GM12891 (cell line): ENCODE results near the gene METTL24.
"Not testable (repeated sequence)": the region's sequence is repeated elsewhere in the genome, so short reads cannot be mapped to it uniquely, and the experiment has no call there.

Experiments
- DNase-seq: peaks from one replicate; pipeline ENCODE4 v3.0.0; 2011; ENCODE audit warnings: low spot score; ENCODE audit not compliant: insufficient read length
- FAIRE-seq: peaks from 2 replicates; lab custom pipeline; 2011; peaks lifted over from hg19 to GRCh38; lab: Jason Lieb, UNC
- PAX5 ChIP-seq: IDR thresholded peaks from 2 replicates; pipeline ENCODE4 v1.6.1; 2011; ENCODE audit warnings: low read length, moderate library complexity, mild to moderate bottlenecking; ENCODE audit not compliant: insufficient read depth, severe bottlenecking
- POLR2A ChIP-seq: IDR thresholded peaks from 2 replicates; pipeline ENCODE4 v1.6.1; 2011; ENCODE audit warnings: low read depth, low read length, control low read depth
- POLR2AphosphoS5 ChIP-seq: IDR thresholded peaks from 2 replicates; pipeline ENCODE4 v1.6.1; 2011; ENCODE audit warnings: low read depth, low read length, control low read depth
- POU2F2 ChIP-seq: IDR thresholded peaks from 2 replicates; pipeline ENCODE4 v1.6.1; 2011; ENCODE audit warnings: low read depth, mild to moderate bottlenecking, control low read depth, low read length, moderate library complexity
- SPI1 ChIP-seq: IDR thresholded peaks from 2 replicates; pipeline ENCODE4 v1.6.1; 2011; ENCODE audit warnings: low read depth, low read length, control low read depth
- TAF1 ChIP-seq: IDR thresholded peaks from 2 replicates; pipeline ENCODE4 v1.6.1; 2011; ENCODE audit warnings: low read depth, low read length, control low read depth

Gene METTL24

DNA sequence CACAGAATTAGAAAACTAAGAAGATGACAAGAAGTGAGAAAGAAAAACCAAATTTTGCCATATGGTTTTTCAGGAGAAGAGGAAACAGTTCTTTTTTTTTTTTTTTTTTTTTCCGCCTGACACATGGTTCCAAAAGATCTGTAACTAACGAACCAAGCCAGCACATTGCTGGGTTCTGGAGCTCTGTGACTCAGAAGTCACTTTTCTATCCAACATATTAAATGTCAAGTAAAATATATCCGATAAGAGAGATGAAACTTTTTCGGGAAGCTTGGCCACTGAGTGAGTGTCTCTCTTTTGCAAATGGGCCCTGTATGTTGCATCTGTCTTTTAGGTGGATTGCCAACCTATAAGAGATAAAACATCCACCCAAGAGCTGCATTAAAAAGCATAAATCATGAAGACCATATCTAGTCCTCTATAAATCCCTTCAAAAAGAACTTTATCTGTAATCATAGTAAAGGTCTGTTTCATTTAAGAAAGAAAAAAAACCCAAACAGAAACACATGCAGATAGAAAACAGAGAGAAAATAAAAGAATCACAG lies 4.6 kb downstream of the METTL24 start:
- FAIRE-seq, result no peak
- TF ChIP-seq PAX5 (no peak), POU2F2 (no peak), POLR2AphosphoS5 (no peak)
- DNase-seq, result no peak

DNA sequence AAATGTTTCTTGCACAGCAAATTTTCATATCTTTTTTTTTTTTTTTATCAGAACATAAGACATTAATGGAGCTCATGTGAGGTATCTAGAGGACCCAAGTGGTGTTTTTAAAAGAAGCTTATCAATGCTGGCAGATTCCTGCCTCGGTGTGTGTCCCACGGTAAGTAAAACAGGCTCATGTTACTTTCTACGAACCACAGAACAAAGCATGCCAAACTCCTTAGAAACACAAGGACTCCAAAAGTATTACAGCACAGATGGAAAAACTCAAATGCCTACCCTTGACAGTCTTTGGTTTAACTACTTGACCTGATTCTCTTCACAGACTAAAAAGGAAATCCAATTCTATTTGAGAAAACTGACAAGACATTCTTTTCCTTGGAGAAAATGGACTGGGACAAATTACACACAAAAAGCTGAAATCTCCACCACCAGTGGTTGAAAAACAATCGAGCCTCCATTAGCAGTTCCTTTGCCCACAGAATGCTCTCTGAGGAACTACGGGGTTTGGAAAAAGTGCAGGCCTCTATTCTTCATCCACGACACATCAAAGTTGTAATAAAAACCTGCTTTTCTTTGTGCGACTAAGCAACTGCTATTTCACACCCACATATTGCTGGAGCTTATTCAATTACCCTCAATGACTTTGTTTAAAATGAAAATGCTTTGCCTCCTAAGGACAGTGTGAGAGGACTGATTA lies 5.4 kb downstream of the METTL24 start:
- DNase-seq (no peak), FAIRE-seq (no peak)
- TF ChIP-seq PAX5 (no peak), TAF1 (no peak), SPI1 (no peak), POLR2A (no peak), POU2F2 (no peak), POLR2AphosphoS5 (no peak)

DNA sequence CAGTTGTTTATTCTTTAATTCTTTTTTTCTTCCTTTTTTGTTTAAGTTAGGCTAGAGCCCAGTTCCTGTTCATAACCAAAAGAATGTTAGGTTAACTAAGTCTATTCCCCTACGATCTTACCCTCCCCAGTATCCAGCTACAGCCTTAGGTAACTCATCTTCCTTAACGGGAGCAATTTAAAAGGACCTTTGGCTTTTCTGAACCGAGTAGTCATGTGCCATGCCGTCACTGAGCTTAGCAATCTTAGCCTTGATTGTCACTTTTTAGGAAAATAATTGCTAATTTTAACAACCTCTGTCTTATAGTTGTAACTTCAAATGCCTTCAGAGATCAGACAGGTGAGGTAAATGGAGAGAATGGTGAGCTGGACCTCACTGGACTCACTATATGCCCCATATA lies 6.2 kb downstream of the METTL24 start:
- FAIRE-seq, result no peak
- no peak for DNase-seq

DNA sequence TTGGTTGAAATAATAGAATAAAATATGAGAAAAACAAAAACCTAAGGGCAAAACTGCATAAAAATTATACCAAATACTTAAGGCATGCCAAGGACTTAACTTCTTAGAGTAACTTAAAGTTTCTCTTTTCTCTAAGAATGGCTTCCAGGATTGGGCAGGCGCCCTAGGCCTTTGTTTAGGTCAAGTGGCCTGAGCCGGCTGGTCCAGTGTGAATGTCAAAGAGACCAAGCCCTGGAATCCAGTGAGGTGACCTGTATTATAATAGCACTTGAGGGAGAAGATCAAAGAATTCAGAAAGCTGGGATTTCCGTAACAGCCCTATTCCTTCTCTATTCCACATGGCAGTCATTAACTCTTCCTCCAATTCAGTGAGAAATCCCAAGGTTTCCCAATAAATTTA lies 6.6 kb downstream of the METTL24 start:
- DNase-seq (no peak), FAIRE-seq (no peak)
- TF ChIP-seq POLR2AphosphoS5, result no peak
- TF ChIP-seq PAX5, result no peak
- no peak for TF ChIP-seq TAF1
- TF ChIP-seq POU2F2, result no peak
- TF ChIP-seq POLR2A, result no peak
- TF ChIP-seq SPI1, result no peak

More for the DNA sequence above, 6.2 kb downstream of the METTL24 start:
- TF ChIP-seq SPI1, result no peak
- TF ChIP-seq PAX5, result no peak
- no peak for TF ChIP-seq TAF1
- TF ChIP-seq POLR2A, result no peak
- no peak for TF ChIP-seq POU2F2
- no peak for TF ChIP-seq POLR2AphosphoS5

DNA sequence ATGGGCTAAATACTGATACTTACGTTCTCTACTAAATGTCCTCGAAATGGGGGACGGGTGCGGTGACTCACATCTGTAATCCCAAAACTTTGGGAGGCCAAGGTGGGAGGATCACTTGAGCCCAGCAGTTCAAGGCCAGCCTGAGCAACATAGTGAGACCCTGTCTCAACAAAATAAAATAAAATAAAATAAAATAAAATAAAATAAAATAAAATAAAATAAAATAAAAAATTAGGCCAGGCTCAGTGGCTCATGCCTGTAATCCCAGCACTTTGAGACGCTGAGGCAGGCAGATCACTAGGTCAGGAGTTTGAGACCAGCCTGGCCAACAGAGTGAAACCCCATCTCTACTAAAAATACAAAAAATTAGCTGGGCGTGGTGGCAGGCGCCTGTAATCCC lies 7.6 kb downstream of the METTL24 start:
- DNase-seq, FAIRE-seq: not testable (repeated sequence)

DNA sequence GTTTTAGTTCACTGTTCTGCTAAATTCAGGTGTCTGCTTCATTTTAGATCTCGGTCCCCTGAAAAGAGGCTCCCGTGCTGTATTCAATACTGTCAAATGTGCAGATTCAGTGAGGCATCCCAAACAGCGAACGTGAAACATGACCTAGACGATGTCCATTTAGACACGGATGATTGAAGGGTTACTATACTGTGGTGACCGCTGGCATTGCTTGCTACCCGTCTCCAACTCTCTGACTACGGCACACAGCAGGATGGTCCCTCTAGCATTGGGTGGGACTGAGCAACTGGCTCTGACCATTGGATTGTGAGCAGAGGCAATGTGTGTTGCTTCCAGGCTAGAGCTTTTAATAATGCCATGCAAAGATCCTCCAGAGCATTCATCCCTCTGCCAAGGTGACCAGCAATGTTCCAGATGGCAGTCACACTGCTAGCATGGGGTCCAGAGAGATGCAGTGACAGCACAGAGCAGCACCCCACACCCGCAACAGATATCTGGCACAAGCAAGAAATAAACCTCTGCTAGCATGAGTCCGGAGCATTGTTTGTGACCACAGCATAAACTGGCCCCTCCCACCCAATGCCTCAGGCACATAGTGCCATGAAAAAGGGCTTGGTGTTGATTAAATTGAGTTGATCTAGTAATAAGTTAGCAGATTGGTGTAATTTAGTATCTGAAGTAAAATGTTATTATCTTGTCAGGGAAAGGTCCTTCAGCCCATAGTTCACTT lies 9.0 kb downstream of the METTL24 start:
- TF ChIP-seq POLR2AphosphoS5, result no peak
- no peak for TF ChIP-seq POU2F2
- TF ChIP-seq PAX5, result no peak
- no peak for TF ChIP-seq SPI1
- no peak for TF ChIP-seq TAF1
- no peak for TF ChIP-seq POLR2A
- FAIRE-seq (no peak), DNase-seq (no peak)

DNA sequence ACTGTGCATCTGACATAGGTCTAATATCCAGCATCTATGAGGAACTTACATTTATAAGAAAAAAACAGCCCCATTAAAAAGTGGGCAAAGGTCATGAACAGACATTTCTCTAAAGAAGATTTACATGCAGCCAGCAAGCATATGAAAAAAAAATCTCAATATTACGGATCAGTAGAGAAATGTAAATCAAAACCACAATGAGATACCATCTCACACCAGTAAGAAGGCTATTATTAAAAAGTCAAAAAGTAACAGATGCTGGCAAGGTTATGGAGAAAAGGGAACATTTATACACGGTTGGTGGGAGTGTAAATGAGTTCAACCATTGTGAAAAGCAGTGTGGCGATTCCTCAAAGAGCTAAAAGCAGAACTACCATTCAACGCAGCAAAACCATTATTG lies 13.1 kb downstream of the METTL24 start:
- no peak for TF ChIP-seq POU2F2
- no peak for TF ChIP-seq PAX5
- TF ChIP-seq TAF1, result no peak
- TF ChIP-seq SPI1, result no peak
- no peak for TF ChIP-seq POLR2AphosphoS5
- no peak for TF ChIP-seq POLR2A
- DNase-seq, result no peak
- FAIRE-seq, result no peak

DNA sequence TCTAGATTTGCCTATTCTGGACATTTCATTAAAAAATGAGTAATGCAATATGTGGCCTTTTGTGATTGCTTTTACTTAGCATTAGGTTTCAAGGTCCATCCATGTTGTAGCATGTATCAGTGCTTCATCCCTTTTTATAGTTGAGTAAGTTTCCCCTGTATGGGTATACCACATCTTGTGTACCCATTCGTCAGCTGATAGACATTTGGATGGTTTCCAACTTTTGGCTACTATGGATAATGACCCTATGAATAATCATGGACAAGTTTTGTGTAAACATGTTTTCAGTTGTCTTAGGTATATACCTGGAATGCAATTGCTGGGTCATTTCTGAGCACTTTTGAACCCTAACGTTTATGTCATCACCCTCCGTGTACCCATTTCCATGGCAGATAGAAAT lies 15.4 kb downstream of the METTL24 start:
- DNase-seq, result no peak
- TF ChIP-seq TAF1 (no peak), PAX5 (no peak), POLR2A (no peak), POU2F2 (no peak), SPI1 (no peak), POLR2AphosphoS5 (no peak)
- FAIRE-seq, result no peak

DNA sequence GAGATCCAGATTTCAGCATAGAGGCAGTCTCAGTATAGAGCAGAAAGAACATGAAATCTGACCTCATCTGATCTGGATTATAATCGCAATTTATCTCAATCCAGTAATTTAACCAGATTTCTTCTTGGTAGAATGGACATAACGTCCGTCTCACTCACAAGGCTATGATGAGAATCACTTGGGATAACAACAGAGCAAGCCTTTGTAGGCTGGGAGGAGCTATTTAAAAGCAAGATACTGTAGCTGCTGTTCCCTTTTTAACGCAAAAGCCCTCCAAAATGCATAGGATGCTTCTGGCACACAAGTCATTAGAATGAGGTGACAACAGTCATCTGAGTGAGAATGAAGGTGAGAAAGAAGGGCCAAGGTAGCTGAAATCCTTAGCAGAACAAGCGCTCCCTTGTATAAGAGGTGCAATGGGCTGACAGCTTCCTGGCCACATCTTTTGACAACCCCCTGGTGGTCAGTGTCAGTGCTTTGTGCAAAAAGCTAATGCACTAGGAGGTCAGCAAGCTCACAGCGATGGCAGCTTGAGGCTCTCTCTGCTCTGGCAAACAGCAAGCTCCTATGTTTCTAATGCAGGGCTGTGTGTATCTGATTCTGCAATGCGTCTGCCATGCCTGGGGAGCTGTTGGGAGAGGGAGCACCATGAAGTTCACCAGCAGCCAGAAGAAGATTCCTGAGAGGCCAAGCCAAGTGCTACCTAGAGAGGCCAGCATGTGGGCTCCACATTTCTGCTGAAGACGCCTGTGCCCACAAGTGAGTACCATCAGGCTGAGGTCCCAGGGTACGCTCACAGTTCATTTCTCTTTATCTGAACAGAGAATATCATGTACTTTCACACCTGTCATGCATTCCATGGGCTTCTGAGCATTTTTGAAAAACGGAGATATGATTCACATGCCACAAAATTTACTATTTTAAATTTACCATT lies 16.2 kb downstream of the METTL24 start:
- no peak for DNase-seq
- FAIRE-seq, result no peak
- no peak for TF ChIP-seq POLR2A
